HepG2 (cell line): ENCODE data around the gene TUBB4B. TPM values are rescaled to one million over a fixed set of nuclear protein-coding genes. Genes with fewer than 3 reads are reported as not detected.
A peak's percentile ranks its signal among the peaks of the same experiment; 100 is the strongest.

Experiments
- EED ChIP-seq: sonication (generic); formaldehyde crosslinking; IDR thresholded peaks from 2 replicates; pipeline ENCODE4 v1.5.0; 2020; ENCODE audit warnings: mild to moderate bottlenecking, missing genetic modification reagents
- ELF4 ChIP-seq: sonication (generic); formaldehyde crosslinking; IDR thresholded peaks from 2 replicates; pipeline ENCODE4 v1.5.0; 2020; ENCODE audit warnings: missing genetic modification reagents, mild to moderate bottlenecking, moderate library complexity, borderline replicate concordance
- FOXC1 ChIP-seq: sonication (generic); formaldehyde crosslinking; IDR thresholded peaks from 2 replicates; pipeline ENCODE4 v1.8.0; 2022; ENCODE audit warnings: mild to moderate bottlenecking, missing genetic modification reagents, borderline replicate concordance
- NFRKB ChIP-seq: fragments of 450-650 bp; IDR thresholded peaks from 2 replicates; pipeline ENCODE4 v1.6.1; 2017
- SAFB2 ChIP-seq: sonication (generic); formaldehyde crosslinking; IDR thresholded peaks from 2 replicates; pipeline ENCODE4 v1.5.1; 2020; ENCODE audit warnings: missing genetic modification reagents, low read depth, mild to moderate bottlenecking, borderline replicate concordance
- ZFP91 ChIP-seq: sonication (generic); formaldehyde crosslinking; IDR thresholded peaks from 2 replicates; pipeline ENCODE4 v1.9.0; 2022; ENCODE audit warnings: missing genetic modification reagents, mild to moderate bottlenecking, borderline replicate concordance
- ZNF34 ChIP-seq: sonication (generic); formaldehyde crosslinking; IDR thresholded peaks from 2 replicates; pipeline ENCODE4 v1.4.0; 2020; ENCODE audit warnings: mild to moderate bottlenecking, missing genetic modification reagents, borderline replicate concordance
- ZNF703 ChIP-seq: sonication (generic); formaldehyde crosslinking; IDR thresholded peaks from 2 replicates; pipeline ENCODE4 v1.5.1; 2020; ENCODE audit warnings: missing genetic modification reagents, mild to moderate bottlenecking, moderate library complexity, borderline replicate concordance
- ZNF747 ChIP-seq: sonication (generic); formaldehyde crosslinking; IDR thresholded peaks from 2 replicates; pipeline ENCODE4 v1.8.1; 2023; ENCODE audit warnings: missing genetic modification reagents, mild to moderate bottlenecking, borderline replicate concordance
- ZSCAN31 ChIP-seq: sonication (generic); formaldehyde crosslinking; IDR thresholded peaks from 2 replicates; pipeline ENCODE4 v1.5.0; 2020; ENCODE audit warnings: low read depth, mild to moderate bottlenecking, missing genetic modification reagents
- polyA plus RNA-seq, 8 experiments: library from polyadenylated mRNA; depleted of rRNA in 3 of 8; stranded (reverse) in 7 of 8; unstranded in 1 of 8; fragments of >200 nt; fragmentation: Illumina TruSeq in 4 of 8; extraction: Trizol in 4 of 8; gene quantifications; 2 replicates each; pipeline versions ENCODE4 v1.2.1 to v1.2.3, GENCODE V29; 2011 to 2016; ENCODE audit warnings: low read depth in 4 of 8, missing spikeins in 1 of 8, mixed read lengths in 1 of 8; ENCODE audit not compliant: insufficient read depth in 1 of 8
- total RNA-seq, 5 experiments: library from RNA; depleted of rRNA; stranded (reverse); fragments of >200 nt; fragmentation: Illumina TruSeq; extraction: Trizol; gene quantifications; 2 replicates each; pipeline ENCODE4 v1.2.3, GENCODE V29; 2016; ENCODE audit warnings: low read depth in 1 of 5
- TF ChIP-seq, protein P1 (sequence below): sonication (generic); formaldehyde crosslinking; IDR thresholded peaks from one replicate; pipeline ENCODE4 v1.5.1; 2020; ENCODE audit warnings: mild to moderate bottlenecking, missing genetic modification reagents; ENCODE audit errors: not compliant biosample characterization
- TF ChIP-seq, protein P2 (sequence below): sonication (generic); formaldehyde crosslinking; IDR thresholded peaks from 2 replicates; pipeline ENCODE4 v1.5.0; 2020; ENCODE audit warnings: missing genetic modification reagents, mild to moderate bottlenecking, borderline replicate concordance

TUBB4B gene
- total and polyA plus RNA-seq, 2 of the 13 experiments (the other 11 are each of a cell fraction or from before 2014, with no cell fraction given), result 182 to 412 TPM

DNA sequence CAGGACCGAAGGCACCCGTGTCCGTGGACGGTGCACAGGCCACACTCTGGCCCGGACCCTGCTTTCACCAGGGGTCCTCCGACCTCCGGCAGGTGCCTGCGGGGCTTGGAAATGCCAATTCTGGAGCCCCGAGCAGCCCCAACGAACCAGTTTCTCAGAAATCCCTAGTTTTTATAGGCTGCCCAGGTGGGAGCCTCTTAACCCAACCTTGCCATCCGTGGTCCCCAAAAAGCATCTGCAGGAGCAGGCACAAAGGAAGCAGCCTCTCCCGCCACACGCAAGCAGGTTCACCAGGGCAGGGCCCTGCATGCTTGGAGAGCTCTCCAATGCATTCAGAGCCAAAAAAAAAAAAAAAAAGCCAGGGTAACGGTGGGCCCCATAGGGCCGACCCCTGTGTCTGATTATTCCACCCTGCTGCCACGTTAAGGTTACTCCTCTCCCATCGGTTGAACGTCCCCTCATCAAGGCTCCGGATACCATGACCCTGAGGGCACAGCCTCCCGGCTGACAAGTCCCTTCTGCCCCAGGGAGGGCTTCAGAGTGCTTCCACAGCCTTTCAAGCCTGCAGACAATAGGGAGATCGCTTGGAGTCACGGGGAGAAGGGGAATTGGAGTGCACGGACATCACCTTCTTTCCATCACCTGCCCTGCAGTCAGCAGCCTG, 39.8 kb upstream of the TUBB4B start (continued):
- TF ChIP-seq NFRKB (no peak), ZNF34 (0 out of 2 replicates have a peak, but pooled peaks have one; percentile 20), ZSCAN31 (peak; percentile 47; the same call in 1 of the 2 replicates), EED (0 out of 2 replicates have a peak, but pooled peaks have one; percentile 49), ELF4 (CRISPR knock-in tag) (0 out of 2 replicates have a peak, but pooled peaks have one; percentile 77), ZNF703 (CRISPR knock-in tag) (0 out of 2 replicates have a peak, but pooled peaks have one; percentile 6), SAFB2 (CRISPR knock-in tag) (no peak), ZFP91 (CRISPR knock-in tag) (peak; percentile 1; the same call in 1 of the 2 replicates), FOXC1 (peak; percentile 10; the same call in 1 of the 2 replicates), ZNF747 (peak; percentile 84)
- TF ChIP-seq, protein P1, sequence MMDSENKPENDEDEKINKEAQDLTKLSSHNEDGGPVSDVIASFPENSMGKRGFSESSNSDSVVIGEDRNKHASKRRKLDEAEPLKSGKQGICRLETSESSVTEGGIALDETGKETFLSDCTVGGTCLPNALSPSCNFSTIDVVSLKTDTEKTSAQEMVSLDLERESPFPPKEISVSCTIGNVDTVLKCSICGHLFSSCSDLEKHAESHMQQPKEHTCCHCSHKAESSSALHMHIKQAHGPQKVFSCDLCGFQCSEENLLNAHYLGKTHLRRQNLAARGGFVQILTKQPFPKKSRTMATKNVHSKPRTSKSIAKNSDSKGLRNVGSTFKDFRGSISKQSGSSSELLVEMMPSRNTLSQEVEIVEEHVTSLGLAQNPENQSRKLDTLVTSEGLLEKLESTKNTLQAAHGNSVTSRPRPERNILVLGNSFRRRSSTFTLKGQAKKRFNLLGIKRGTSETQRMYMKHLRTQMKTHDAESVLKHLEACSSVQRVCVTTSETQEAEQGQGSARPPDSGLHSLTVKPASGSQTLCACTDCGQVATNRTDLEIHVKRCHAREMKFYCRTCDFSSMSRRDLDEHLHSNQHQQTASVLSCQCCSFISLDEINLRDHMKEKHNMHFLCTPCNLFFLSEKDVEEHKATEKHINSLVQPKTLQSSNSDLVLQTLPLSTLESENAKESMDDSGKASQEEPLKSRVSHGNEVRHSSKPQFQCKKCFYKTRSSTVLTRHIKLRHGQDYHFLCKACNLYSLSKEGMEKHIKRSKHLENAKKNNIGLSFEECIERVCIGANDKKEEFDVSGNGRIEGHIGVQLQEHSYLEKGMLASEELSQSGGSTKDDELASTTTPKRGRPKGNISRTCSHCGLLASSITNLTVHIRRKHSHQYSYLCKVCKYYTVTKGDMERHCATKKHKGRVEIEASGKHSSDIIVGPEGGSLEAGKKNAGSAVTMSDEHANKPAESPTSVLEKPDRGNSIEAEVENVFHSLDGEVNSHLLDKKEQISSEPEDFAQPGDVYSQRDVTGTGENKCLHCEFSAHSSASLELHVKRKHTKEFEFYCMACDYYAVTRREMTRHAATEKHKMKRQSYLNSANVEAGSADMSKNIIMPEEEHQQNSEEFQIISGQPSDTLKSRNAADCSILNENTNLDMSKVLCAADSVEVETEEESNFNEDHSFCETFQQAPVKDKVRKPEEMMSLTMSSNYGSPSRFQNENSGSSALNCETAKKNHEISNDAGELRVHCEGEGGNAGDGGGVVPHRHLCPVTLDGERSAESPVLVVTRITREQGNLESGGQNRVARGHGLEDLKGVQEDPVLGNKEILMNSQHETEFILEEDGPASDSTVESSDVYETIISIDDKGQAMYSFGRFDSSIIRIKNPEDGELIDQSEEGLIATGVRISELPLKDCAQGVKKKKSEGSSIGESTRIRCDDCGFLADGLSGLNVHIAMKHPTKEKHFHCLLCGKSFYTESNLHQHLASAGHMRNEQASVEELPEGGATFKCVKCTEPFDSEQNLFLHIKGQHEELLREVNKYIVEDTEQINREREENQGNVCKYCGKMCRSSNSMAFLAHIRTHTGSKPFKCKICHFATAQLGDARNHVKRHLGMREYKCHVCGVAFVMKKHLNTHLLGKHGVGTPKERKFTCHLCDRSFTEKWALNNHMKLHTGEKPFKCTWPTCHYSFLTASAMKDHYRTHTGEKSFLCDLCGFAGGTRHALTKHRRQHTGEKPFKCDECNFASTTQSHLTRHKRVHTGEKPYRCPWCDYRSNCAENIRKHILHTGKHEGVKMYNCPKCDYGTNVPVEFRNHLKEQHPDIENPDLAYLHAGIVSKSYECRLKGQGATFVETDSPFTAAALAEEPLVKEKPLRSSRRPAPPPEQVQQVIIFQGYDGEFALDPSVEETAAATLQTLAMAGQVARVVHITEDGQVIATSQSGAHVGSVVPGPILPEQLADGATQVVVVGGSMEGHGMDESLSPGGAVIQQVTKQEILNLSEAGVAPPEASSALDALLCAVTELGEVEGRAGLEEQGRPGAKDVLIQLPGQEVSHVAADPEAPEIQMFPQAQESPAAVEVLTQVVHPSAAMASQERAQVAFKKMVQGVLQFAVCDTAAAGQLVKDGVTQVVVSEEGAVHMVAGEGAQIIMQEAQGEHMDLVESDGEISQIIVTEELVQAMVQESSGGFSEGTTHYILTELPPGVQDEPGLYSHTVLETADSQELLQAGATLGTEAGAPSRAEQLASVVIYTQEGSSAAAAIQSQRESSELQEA (CRISPR knock-in tag), result peak; percentile 14
- TF ChIP-seq, protein P2, sequence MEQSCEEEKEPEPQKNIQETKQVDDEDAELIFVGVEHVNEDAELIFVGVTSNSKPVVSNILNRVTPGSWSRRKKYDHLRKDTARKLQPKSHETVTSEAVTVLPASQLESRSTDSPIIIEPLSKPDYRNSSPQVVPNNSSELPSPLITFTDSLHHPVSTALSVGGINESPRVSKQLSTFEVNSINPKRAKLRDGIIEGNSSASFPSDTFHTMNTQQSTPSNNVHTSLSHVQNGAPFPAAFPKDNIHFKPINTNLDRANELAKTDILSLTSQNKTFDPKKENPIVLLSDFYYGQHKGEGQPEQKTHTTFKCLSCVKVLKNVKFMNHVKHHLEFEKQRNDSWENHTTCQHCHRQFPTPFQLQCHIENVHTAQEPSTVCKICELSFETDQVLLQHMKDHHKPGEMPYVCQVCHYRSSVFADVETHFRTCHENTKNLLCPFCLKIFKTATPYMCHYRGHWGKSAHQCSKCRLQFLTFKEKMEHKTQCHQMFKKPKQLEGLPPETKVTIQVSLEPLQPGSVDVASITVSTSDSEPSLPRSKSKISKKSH (CRISPR knock-in tag), result 0 out of 2 replicates have a peak, but pooled peaks have one; percentile 8
